WTC11 (cell line): ENCODE results near the gene TSHZ3. TPM values are rescaled to one million over a fixed set of nuclear protein-coding genes. Genes with fewer than 3 reads are reported as not detected.

ENCODE experiments used
- ATAC-seq: fragments of 200-7000 bp; cut with Tn5 transposase; 2 replicates; pipeline ENCODE4 v1.10.0; 2021; ENCODE audit warnings: mild to moderate bottlenecking, moderate library complexity
- CTCF ChIA-PET: fragments of 300-600 bp; sonication (Branson Sonifier 250); formaldehyde crosslinking; loops from one replicate; lab custom pipeline; 2021; ENCODE audit warnings: antibody characterized with exemption; lab: Charles Lee
- POLR2A ChIA-PET: fragments of 350-600 bp; sonication (Branson Sonifier 250); formaldehyde crosslinking; loops from one replicate; lab custom pipeline; 2021; ENCODE audit warnings: antibody characterized with exemption; lab: Charles Lee
- DNase-seq: peaks from one replicate; pipeline ENCODE4 v3.0.0; 2021; ENCODE audit warnings: low spot score
- H3K27ac Mint-ChIP-seq: 2 replicates; pipeline ENCODE4 v1.8.0; 2021; ENCODE audit warnings: mixed read lengths
- H3K27me3 Mint-ChIP-seq: 2 replicates; pipeline ENCODE4 v1.8.0; 2021; ENCODE audit warnings: low read depth, mild to moderate bottlenecking, moderate library complexity, mixed read lengths
- H3K36me3 Mint-ChIP-seq: 2 replicates; pipeline ENCODE4 v1.8.0; 2021; ENCODE audit warnings: mixed read lengths
- H3K4me1 Mint-ChIP-seq: 2 replicates; pipeline ENCODE4 v1.8.0; 2022; ENCODE audit warnings: mixed read lengths
- H3K4me3 Mint-ChIP-seq: 2 replicates; pipeline ENCODE4 v1.8.0; 2021; ENCODE audit warnings: mild to moderate bottlenecking, moderate library complexity, mixed read lengths
- H3K9me3 Mint-ChIP-seq: 2 replicates; pipeline ENCODE4 v1.8.0; 2021; ENCODE audit warnings: mixed read lengths
- CTCF ChIP-seq: fragments of 200-600 bp; IDR thresholded peaks from 2 replicates; pipeline ENCODE4 v1.8.0; 2022; ENCODE audit warnings: antibody characterized with exemption
- HMGXB4 ChIP-seq: sonication (generic); formaldehyde crosslinking; IDR thresholded peaks from 2 replicates; pipeline ENCODE4 v1.8.1; 2023; ENCODE audit warnings: mild to moderate bottlenecking, moderate library complexity, missing genetic modification reagents
- IRF2 ChIP-seq: sonication (generic); formaldehyde crosslinking; IDR thresholded peaks from 2 replicates; pipeline ENCODE4 v1.8.0; 2022; ENCODE audit warnings: low read depth, missing genetic modification reagents, borderline replicate concordance
- NR3C1 ChIP-seq: sonication (generic); formaldehyde crosslinking; conservative IDR thresholded peaks from 2 replicates; pipeline ENCODE4 v1.8.1; 2023; ENCODE audit warnings: low read depth, mild to moderate bottlenecking, missing genetic modification reagents
- ZNF121 ChIP-seq: sonication (generic); formaldehyde crosslinking; IDR thresholded peaks from 2 replicates; pipeline ENCODE4 v1.8.0; 2023; ENCODE audit warnings: missing genetic modification reagents
- ZNF138 ChIP-seq: sonication (generic); formaldehyde crosslinking; conservative IDR thresholded peaks from 2 replicates; pipeline ENCODE4 v1.8.1; 2022; ENCODE audit warnings: mild to moderate bottlenecking, moderate library complexity, missing genetic modification reagents
- ZNF232 ChIP-seq: sonication (generic); formaldehyde crosslinking; IDR thresholded peaks from 2 replicates; pipeline ENCODE4 v1.8.0; 2022; ENCODE audit warnings: mild to moderate bottlenecking, missing genetic modification reagents
- ZNF396 ChIP-seq: fragments of 250-450 bp; sonication (Bioruptor Pico); IDR thresholded peaks from 2 replicates; pipeline ENCODE4 v1.8.0; 2021; ENCODE audit warnings: mild to moderate bottlenecking, moderate library complexity, borderline replicate concordance
- total RNA-seq: library from RNA; stranded (reverse); gene quantifications from 3 replicates; pipeline ENCODE4 v1.2.3, GENCODE V29; 2021
- TF ChIP-seq, protein P1 (sequence below): fragments of 250-450 bp; sonication (Bioruptor Pico); IDR thresholded peaks from 2 replicates; pipeline ENCODE4 v1.9.0; 2021; ENCODE audit warnings: mild to moderate bottlenecking
- TF ChIP-seq, protein P2 (sequence below): sonication (generic); formaldehyde crosslinking; IDR thresholded peaks from 2 replicates; pipeline ENCODE4 v1.8.0; 2023; ENCODE audit warnings: missing genetic modification reagents, mild to moderate bottlenecking, borderline replicate concordance
- TF ChIP-seq, protein P3 (sequence below): sonication (generic); formaldehyde crosslinking; IDR thresholded peaks from 2 replicates; pipeline ENCODE4 v1.8.0; 2022; ENCODE audit warnings: mild to moderate bottlenecking, missing genetic modification reagents
- TF ChIP-seq, protein P4 (sequence below): sonication (generic); formaldehyde crosslinking; IDR thresholded peaks from 2 replicates; pipeline ENCODE4 v1.8.1; 2023; ENCODE audit warnings: mild to moderate bottlenecking, missing genetic modification reagents, moderate library complexity

The TSHZ3 gene
- total RNA-seq, 1 experiment from 2014 or later: 21.4 TPM

GRCh38 chr19:31254611-31255010 lies 94.6 kb downstream of the TSHZ3 start:
- POLR2A ChIA-PET: interaction anchor here (1.0 kb wide), 1 partner anchor 553 kb away, joined by 3 read pairs; no protein-coding TSS in a partner anchor
- Mint-ChIP-seq H3K36me3 (no peaks in the 10 kb centered on the region), H3K4me1 (peaks cover 46% of the 10 kb centered on the region), H3K27me3 (no peaks in the 10 kb centered on the region; the same call in 1 of the 2 replicates), H3K9me3 (no peaks in the 10 kb centered on the region), H3K27ac (peak overlapping the region; percentile 75), H3K4me3 (no peak overlapping the region)
- DNase-seq: no peak
- ATAC-seq: peak; percentile 33; the same call in 1 of the 2 replicates
- TF ChIP-seq, protein P1, sequence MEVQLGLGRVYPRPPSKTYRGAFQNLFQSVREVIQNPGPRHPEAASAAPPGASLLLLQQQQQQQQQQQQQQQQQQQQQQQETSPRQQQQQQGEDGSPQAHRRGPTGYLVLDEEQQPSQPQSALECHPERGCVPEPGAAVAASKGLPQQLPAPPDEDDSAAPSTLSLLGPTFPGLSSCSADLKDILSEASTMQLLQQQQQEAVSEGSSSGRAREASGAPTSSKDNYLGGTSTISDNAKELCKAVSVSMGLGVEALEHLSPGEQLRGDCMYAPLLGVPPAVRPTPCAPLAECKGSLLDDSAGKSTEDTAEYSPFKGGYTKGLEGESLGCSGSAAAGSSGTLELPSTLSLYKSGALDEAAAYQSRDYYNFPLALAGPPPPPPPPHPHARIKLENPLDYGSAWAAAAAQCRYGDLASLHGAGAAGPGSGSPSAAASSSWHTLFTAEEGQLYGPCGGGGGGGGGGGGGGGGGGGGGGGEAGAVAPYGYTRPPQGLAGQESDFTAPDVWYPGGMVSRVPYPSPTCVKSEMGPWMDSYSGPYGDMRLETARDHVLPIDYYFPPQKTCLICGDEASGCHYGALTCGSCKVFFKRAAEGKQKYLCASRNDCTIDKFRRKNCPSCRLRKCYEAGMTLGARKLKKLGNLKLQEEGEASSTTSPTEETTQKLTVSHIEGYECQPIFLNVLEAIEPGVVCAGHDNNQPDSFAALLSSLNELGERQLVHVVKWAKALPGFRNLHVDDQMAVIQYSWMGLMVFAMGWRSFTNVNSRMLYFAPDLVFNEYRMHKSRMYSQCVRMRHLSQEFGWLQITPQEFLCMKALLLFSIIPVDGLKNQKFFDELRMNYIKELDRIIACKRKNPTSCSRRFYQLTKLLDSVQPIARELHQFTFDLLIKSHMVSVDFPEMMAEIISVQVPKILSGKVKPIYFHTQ (CRISPR knock-in tag): no peak
- TF ChIP-seq CTCF (no peak), ZNF396 (CRISPR knock-in tag) (no peak), ZNF121 (CRISPR knock-in tag) (no peak), ZNF138 (CRISPR knock-in tag) (no peak), IRF2 (no peak), NR3C1 (no peak), HMGXB4 (CRISPR knock-in tag) (no peak), ZNF232 (CRISPR knock-in tag) (no peak)
- TF ChIP-seq, protein P2, sequence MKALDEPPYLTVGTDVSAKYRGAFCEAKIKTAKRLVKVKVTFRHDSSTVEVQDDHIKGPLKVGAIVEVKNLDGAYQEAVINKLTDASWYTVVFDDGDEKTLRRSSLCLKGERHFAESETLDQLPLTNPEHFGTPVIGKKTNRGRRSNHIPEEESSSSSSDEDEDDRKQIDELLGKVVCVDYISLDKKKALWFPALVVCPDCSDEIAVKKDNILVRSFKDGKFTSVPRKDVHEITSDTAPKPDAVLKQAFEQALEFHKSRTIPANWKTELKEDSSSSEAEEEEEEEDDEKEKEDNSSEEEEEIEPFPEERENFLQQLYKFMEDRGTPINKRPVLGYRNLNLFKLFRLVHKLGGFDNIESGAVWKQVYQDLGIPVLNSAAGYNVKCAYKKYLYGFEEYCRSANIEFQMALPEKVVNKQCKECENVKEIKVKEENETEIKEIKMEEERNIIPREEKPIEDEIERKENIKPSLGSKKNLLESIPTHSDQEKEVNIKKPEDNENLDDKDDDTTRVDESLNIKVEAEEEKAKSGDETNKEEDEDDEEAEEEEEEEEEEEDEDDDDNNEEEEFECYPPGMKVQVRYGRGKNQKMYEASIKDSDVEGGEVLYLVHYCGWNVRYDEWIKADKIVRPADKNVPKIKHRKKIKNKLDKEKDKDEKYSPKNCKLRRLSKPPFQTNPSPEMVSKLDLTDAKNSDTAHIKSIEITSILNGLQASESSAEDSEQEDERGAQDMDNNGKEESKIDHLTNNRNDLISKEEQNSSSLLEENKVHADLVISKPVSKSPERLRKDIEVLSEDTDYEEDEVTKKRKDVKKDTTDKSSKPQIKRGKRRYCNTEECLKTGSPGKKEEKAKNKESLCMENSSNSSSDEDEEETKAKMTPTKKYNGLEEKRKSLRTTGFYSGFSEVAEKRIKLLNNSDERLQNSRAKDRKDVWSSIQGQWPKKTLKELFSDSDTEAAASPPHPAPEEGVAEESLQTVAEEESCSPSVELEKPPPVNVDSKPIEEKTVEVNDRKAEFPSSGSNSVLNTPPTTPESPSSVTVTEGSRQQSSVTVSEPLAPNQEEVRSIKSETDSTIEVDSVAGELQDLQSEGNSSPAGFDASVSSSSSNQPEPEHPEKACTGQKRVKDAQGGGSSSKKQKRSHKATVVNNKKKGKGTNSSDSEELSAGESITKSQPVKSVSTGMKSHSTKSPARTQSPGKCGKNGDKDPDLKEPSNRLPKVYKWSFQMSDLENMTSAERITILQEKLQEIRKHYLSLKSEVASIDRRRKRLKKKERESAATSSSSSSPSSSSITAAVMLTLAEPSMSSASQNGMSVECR: no peak
- TF ChIP-seq, protein P3, sequence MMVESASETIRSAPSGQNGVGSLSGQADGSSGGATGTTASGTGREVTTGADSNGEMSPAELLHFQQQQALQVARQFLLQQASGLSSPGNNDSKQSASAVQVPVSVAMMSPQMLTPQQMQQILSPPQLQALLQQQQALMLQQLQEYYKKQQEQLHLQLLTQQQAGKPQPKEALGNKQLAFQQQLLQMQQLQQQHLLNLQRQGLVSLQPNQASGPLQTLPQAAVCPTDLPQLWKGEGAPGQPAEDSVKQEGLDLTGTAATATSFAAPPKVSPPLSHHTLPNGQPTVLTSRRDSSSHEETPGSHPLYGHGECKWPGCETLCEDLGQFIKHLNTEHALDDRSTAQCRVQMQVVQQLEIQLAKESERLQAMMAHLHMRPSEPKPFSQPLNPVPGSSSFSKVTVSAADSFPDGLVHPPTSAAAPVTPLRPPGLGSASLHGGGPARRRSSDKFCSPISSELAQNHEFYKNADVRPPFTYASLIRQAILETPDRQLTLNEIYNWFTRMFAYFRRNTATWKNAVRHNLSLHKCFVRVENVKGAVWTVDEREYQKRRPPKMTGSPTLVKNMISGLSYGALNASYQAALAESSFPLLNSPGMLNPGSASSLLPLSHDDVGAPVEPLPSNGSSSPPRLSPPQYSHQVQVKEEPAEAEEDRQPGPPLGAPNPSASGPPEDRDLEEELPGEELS: no peak
- TF ChIP-seq, protein P4, sequence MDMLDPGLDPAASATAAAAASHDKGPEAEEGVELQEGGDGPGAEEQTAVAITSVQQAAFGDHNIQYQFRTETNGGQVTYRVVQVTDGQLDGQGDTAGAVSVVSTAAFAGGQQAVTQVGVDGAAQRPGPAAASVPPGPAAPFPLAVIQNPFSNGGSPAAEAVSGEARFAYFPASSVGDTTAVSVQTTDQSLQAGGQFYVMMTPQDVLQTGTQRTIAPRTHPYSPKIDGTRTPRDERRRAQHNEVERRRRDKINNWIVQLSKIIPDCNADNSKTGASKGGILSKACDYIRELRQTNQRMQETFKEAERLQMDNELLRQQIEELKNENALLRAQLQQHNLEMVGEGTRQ: no peak
- CTCF ChIA-PET: interaction anchor here (1.0 to 1.3 kb wide), 3 partner anchors 9 to 200 kb away, joined by 3 to 6 read pairs (median 5); no protein-coding TSS in a partner anchor
